ENCODE data around the gene SAMD8. TPM values are rescaled to one million over a fixed set of nuclear protein-coding genes. Genes with fewer than 3 reads are reported as not detected.

The SAMD8 gene
- total RNA-seq, 1 experiment from 2014 or later, result 23.6 TPM

DNA sequence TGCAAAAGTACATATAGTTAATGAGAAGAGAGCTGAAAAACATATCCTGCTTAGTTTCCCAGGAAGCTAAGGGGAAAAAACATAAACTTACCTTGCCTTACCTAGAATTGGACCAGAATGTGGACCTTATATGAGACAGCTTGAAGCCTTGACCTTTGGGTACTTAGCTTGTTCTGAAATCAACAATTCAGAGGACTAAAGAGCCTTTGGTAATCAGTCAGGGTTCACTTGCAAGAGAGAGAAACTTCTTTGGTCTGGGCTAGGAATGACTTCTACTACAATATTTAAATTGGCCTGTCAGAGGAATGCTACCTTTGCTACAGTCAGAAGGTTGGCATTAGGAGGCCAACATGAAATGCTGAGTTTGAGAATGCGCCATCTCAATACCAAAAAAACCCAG, 24.9 kb downstream of the SAMD8 start:
- RAD21 ChIA-PET (ENCODE audit: low non-redundant PET in 1 of 2, low total read pairs in 2 of 2, uncharacterized antibody in 2 of 2, unreplicated experiment in 2 of 2), result no interaction called here
- no peaks in the 10 kb centered on the region; the same call in 1 of the 2 replicates for H4K20me1 ChIP-seq (ENCODE audit: insufficient read depth)
- DNase-seq (ENCODE audit: low read depth, low spot score), result no peak
- POLR2A ChIA-PET, result no interaction called here
- no peak overlapping the region for H2AFZ ChIP-seq (ENCODE audit: low read depth, low read length, poor library complexity, severe bottlenecking)
- no TSS peak for BruUV-seq (replicated peaks)
- no peaks in the 10 kb centered on the region for H3K36me3 ChIP-seq (ENCODE audit: control insufficient read depth in 1 of 2, insufficient read depth in 2 of 2, low read length in 2 of 2)
- H3K4me3 ChIP-seq (replicated peaks in 1 of 2; ENCODE audit: low read depth in 1 of 2, low read length in 2 of 2), result no peak overlapping the region
- no peaks in the 10 kb centered on the region for H3K9me2 ChIP-seq (ENCODE audit: insufficient read depth)
- intact Hi-C loops (cut with micrococcal nuclease), result no loop called here
- peaks cover 34 to 47% of the 10 kb centered on the region in 2 experiments for H3K4me1 ChIP-seq (ENCODE audit: control insufficient read depth in 1 of 2, insufficient read depth in 2 of 2, low read length in 2 of 2)
- no peak for ATAC-seq
- peaks cover 46% of the 10 kb centered on the region for H3K79me2 ChIP-seq (ENCODE audit: insufficient read depth, low read length)
- H3K9me3 ChIP-seq (ENCODE audit: control insufficient read depth in 1 of 2, insufficient read depth in 1 of 2, low read depth in 1 of 2, low read length in 2 of 2), result no peaks in the 10 kb centered on the region
- H3K27ac ChIP-seq (ENCODE audit: low read depth, low read length), result peak overlapping the region; percentile 13; the same call in 1 of the 2 replicates
- CTCF ChIA-PET, result no interaction called here
- H3K27me3 ChIP-seq (ENCODE audit: insufficient read depth, low read length), result no peaks in the 10 kb centered on the region
- no peak for TF ChIP-seq CBX3 (IDR thresholded peaks at IDR 0.05; ENCODE audit: low read depth)
- TF ChIP-seq CTCF (IDR thresholded peaks at IDR 0.05 in 2 of 3, conservative IDR thresholded peaks at IDR 0.05 in 1 of 3; ENCODE audit: borderline replicate concordance in 1 of 3, insufficient read depth in 1 of 3, low read depth in 2 of 3, low read length in 2 of 3), result no peak
- TF ChIP-seq EZH2phosphoT487 (IDR thresholded peaks at IDR 0.05; ENCODE audit: borderline replicate concordance), result no peak
- TF ChIP-seq, protein P1, sequence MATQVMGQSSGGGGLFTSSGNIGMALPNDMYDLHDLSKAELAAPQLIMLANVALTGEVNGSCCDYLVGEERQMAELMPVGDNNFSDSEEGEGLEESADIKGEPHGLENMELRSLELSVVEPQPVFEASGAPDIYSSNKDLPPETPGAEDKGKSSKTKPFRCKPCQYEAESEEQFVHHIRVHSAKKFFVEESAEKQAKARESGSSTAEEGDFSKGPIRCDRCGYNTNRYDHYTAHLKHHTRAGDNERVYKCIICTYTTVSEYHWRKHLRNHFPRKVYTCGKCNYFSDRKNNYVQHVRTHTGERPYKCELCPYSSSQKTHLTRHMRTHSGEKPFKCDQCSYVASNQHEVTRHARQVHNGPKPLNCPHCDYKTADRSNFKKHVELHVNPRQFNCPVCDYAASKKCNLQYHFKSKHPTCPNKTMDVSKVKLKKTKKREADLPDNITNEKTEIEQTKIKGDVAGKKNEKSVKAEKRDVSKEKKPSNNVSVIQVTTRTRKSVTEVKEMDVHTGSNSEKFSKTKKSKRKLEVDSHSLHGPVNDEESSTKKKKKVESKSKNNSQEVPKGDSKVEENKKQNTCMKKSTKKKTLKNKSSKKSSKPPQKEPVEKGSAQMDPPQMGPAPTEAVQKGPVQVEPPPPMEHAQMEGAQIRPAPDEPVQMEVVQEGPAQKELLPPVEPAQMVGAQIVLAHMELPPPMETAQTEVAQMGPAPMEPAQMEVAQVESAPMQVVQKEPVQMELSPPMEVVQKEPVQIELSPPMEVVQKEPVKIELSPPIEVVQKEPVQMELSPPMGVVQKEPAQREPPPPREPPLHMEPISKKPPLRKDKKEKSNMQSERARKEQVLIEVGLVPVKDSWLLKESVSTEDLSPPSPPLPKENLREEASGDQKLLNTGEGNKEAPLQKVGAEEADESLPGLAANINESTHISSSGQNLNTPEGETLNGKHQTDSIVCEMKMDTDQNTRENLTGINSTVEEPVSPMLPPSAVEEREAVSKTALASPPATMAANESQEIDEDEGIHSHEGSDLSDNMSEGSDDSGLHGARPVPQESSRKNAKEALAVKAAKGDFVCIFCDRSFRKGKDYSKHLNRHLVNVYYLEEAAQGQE (IDR thresholded peaks at IDR 0.05; ENCODE audit: low read depth), result no peak
- no peak for TF ChIP-seq SRF (IDR thresholded peaks at IDR 0.05; ENCODE audit: low read depth)
- no peak for TF ChIP-seq MAX (IDR thresholded peaks at IDR 0.05)
- no peak for TF ChIP-seq ZFX (IDR thresholded peaks at IDR 0.05)
- no peak for TF ChIP-seq SIN3A (IDR thresholded peaks at IDR 0.05; ENCODE audit: low read depth)
- no peak for TF ChIP-seq ZBTB33 (IDR thresholded peaks at IDR 0.05; ENCODE audit: extremely low read depth, insufficient replicate concordance, low read length)
- no peak for TF ChIP-seq YY1 (IDR thresholded peaks at IDR 0.05; ENCODE audit: extremely low read depth, insufficient replicate concordance, low read depth, low read length)
- TF ChIP-seq ZNF274 (IDR thresholded peaks at IDR 0.05; ENCODE audit: low read depth, low read length), result no peak
- TF ChIP-seq, protein P2, sequence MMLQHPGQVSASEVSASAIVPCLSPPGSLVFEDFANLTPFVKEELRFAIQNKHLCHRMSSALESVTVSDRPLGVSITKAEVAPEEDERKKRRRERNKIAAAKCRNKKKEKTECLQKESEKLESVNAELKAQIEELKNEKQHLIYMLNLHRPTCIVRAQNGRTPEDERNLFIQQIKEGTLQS (IDR thresholded peaks at IDR 0.05), result no peak
- H3K4me2 ChIP-seq (ENCODE audit: low read length), result peak overlapping the region; percentile 56
- H3K9ac ChIP-seq (ENCODE audit: low read length), result no peak overlapping the region

Data from HCT116 (cell line).